ENCODE data around the gene CLDN5.
A peak's percentile ranks its signal among the peaks of the same experiment; 100 is the strongest.

Gene CLDN5

DNA sequence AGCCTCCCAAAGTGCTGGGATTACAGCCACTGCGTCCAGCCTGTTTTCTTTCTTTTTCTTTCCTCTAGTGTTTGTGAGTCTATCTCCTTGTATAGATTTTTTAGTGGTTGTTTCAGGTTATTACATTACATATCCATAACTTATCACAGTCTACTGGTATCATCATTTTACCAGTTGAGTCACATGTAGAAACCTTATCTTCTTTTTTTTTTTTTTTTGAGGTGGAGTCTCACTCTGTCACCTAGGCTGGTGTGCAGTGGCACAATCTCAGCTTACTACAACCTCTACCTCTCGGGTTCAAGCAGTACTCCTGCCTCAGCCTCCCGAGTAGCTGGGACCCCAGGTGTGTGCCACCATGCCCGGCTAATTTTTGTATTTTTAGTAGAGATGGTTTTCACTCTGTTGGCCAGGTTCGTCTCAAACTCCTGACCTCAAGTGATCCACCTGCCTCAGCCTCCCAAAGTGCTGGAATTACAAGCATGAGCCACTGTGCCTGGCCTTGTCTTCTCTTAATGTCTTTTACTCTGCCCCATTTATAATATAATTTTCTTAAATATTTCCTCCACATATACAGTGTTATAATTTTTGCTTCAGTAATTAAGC is 33.5 kb downstream of the CLDN5 start:
- DNase-seq (ENCODE audit: low read depth, low spot score) = no peak
- H3K4me3 ChIP-seq = no peak overlapping the region
- no peaks in the 10 kb centered on the region for H3K9me3 ChIP-seq (ENCODE audit: low read depth, low read length)
- H3K27ac ChIP-seq = no peak overlapping the region
- H3K36me3 ChIP-seq (ENCODE audit: insufficient read depth, low read length) = peaks cover 57% of the 10 kb centered on the region
- H3K9ac ChIP-seq (ENCODE audit: insufficient read length) = no peak overlapping the region
- TF ChIP-seq FOXP2 (optimal IDR thresholded peaks at IDR 0.05; ENCODE audit: control extremely low read depth, extremely low read length, insufficient read depth) (no peak), POLR2AphosphoS5 (IDR thresholded peaks at IDR 0.05; ENCODE audit: borderline replicate concordance, low read depth, low read length) (no peak), EZH2 (IDR thresholded peaks at IDR 0.05) (no peak)

DNA sequence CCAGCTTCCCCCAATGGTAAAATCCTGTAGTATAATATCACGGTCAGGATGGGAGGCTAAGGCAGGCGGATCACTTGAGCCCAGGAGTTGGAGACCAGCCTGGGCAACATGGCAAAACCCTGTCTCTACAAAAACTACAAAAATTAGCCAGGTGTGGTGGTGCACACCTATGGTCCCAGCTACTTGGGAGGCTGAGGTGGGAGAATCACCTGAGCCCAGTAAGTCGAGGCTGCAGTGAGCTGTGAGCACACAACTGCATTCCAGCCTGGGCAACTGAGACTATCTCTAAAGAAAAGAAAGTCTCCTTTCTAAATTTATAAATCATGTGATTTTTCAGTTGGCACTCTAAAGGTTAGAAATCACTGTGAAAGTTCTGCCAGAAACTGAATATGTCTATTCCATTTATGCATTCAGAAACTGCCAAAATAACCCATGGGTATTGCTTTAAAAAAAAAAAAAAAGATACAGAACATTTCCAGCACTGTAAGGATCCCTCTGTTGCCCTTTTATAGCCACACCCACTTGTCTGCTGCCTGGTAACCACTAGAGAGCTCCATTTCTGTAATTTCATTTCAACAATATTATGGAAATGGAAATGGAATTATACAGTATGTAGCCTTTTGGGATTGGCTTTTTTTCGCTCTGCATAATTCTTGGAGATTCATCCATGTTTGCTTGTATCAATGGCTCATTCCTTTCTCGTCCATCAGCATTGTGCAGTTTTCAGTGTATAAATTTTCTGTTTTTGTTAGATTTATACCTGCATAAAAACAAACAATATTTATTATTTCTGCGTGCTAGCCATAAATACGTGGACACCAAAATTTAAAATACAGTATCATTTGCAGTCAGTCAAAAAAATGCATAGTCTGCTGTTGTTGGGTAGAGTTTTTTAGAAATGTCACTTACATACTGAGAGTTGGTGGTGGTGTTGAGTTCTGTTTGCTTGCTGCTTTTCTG is 35.0 kb downstream of the CLDN5 start:
- no peak for DNase-seq (ENCODE audit: low read depth, low spot score)
- H3K9me3 ChIP-seq (ENCODE audit: low read depth, low read length) = no peaks in the 10 kb centered on the region
- no peak overlapping the region for H3K9ac ChIP-seq (ENCODE audit: insufficient read length)
- H3K4me3 ChIP-seq = no peak overlapping the region
- no peak for TF ChIP-seq POLR2AphosphoS5 (IDR thresholded peaks at IDR 0.05; ENCODE audit: borderline replicate concordance, low read depth, low read length)
- no peak for TF ChIP-seq FOXP2 (optimal IDR thresholded peaks at IDR 0.05; ENCODE audit: control extremely low read depth, extremely low read length, insufficient read depth)
- no peak overlapping the region for H3K27ac ChIP-seq
- peaks cover 59% of the 10 kb centered on the region for H3K36me3 ChIP-seq (ENCODE audit: insufficient read depth, low read length)

DNA sequence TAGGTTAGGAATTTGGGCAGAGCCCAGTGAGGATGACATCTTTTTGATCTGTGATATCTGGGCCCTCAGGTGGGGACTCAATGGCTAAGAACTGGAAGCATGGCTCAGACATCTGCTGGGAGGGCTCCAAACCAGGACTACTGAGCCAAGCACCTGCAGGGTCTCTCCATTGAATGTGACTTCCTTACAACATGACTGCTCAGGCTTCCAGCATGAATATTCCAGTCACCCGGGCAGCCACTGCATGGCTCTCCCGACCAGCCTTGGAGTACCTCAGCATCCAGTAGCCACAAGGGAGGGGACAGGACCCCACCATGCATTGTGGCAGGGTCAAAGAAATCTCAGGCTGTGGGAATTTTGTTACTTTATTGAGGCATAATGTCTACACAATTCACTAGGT is 35.9 kb downstream of the CLDN5 start:
- no peak overlapping the region for H3K9ac ChIP-seq (ENCODE audit: insufficient read length)
- peaks cover 62% of the 10 kb centered on the region for H3K36me3 ChIP-seq (ENCODE audit: insufficient read depth, low read length)
- DNase-seq (ENCODE audit: low read depth, low spot score) = no peak
- no peak overlapping the region for H3K4me3 ChIP-seq
- H3K27ac ChIP-seq = no peak overlapping the region
- no peaks in the 10 kb centered on the region for H3K9me3 ChIP-seq (ENCODE audit: low read depth, low read length)
- TF ChIP-seq FOXP2 (optimal IDR thresholded peaks at IDR 0.05; ENCODE audit: control extremely low read depth, extremely low read length, insufficient read depth) (no peak), POLR2AphosphoS5 (IDR thresholded peaks at IDR 0.05; ENCODE audit: borderline replicate concordance, low read depth, low read length) (no peak), EZH2 (IDR thresholded peaks at IDR 0.05) (no peak)

- Histone ChIP-seq H3K4me3 (no peak overlapping the region), H3K9me3 (ENCODE audit: low read depth, low read length) (no peaks in the 10 kb centered on the region), H3K36me3 (ENCODE audit: insufficient read depth, low read length) (peaks cover 52% of the 10 kb centered on the region), H3K27ac (no peak overlapping the region), H3K9ac (ENCODE audit: insufficient read length) (no peak overlapping the region)
- DNase-seq (ENCODE audit: low read depth, low spot score) = no peak
- TF ChIP-seq EZH2 (IDR thresholded peaks at IDR 0.05) (no peak), FOXP2 (optimal IDR thresholded peaks at IDR 0.05; ENCODE audit: control extremely low read depth, extremely low read length, insufficient read depth) (no peak), POLR2AphosphoS5 (IDR thresholded peaks at IDR 0.05; ENCODE audit: borderline replicate concordance, low read depth, low read length) (no peak)
Measured at GRCh38 chr22:19483481-19484244, 40.5 kb downstream of the CLDN5 start.

DNA sequence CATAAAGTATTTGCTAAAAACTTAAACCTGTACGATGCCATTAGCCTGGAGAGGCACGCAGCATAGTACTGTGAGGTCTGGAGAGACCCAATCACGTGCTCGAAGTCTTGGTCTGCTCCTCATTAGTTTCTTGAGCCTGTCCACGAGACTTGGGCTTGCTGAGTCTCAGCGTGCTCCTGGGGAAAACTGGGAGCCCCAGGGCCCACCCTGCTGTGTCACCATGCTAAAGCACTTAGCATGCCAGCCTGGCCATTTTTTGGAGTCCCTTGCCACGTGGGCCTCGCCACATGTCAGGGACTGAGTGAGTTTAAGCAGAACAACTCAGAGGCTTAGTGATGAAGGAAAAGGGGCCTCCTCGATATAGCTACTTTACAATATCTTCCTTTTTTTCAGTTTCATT is 41.9 kb downstream of the CLDN5 start:
- Histone ChIP-seq H3K9ac (ENCODE audit: insufficient read length) (no peak overlapping the region), H3K36me3 (ENCODE audit: insufficient read depth, low read length) (peaks cover 43% of the 10 kb centered on the region), H3K27ac (no peak overlapping the region), H3K4me3 (no peak overlapping the region), H3K9me3 (ENCODE audit: low read depth, low read length) (no peaks in the 10 kb centered on the region)
- no peak for DNase-seq (ENCODE audit: low read depth, low spot score)
- TF ChIP-seq FOXP2 (optimal IDR thresholded peaks at IDR 0.05; ENCODE audit: control extremely low read depth, extremely low read length, insufficient read depth) (no peak), POLR2AphosphoS5 (IDR thresholded peaks at IDR 0.05; ENCODE audit: borderline replicate concordance, low read depth, low read length) (no peak), EZH2 (IDR thresholded peaks at IDR 0.05) (no peak)

GRCh38 chr22:19480789-19481188 is 43.4 kb downstream of the CLDN5 start:
- no peak overlapping the region for H3K27ac ChIP-seq
- H3K9ac ChIP-seq (ENCODE audit: insufficient read length) = peak overlapping the region; percentile 85
- peaks cover 36% of the 10 kb centered on the region for H3K36me3 ChIP-seq (ENCODE audit: insufficient read depth, low read length)
- no peak for DNase-seq (ENCODE audit: low read depth, low spot score)
- H3K9me3 ChIP-seq (ENCODE audit: low read depth, low read length) = no peaks in the 10 kb centered on the region
- H3K4me3 ChIP-seq = peak overlapping the region; percentile 96
- TF ChIP-seq FOXP2 (optimal IDR thresholded peaks at IDR 0.05; ENCODE audit: control extremely low read depth, extremely low read length, insufficient read depth) (no peak), EZH2 (IDR thresholded peaks at IDR 0.05) (no peak), POLR2AphosphoS5 (IDR thresholded peaks at IDR 0.05; ENCODE audit: borderline replicate concordance, low read depth, low read length) (no peak)

DNA sequence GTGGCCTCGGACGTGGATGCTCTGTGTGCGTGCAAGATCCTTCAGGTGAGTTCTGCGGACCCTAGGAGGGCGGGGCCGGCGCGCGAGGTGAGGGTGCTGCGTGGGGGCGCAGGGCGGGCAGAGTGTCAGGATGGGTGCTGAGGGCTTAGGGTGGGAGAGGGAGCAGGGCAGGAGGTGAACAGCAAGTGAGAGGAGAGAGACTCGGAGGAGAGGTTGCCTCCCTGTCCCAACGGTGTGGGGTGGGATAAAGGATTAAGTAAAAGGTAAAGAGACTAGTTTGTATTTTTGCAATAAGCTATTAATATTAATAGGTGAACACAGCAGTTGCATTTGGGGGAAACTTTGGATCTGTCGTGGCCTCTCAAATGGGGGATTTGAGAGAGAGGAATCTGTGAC is 44.0 kb downstream of the CLDN5 start:
- TF ChIP-seq EZH2 (IDR thresholded peaks at IDR 0.05) = no peak
- no peak for TF ChIP-seq POLR2AphosphoS5 (IDR thresholded peaks at IDR 0.05; ENCODE audit: borderline replicate concordance, low read depth, low read length)
- TF ChIP-seq FOXP2 (optimal IDR thresholded peaks at IDR 0.05; ENCODE audit: control extremely low read depth, extremely low read length, insufficient read depth) = no peak
- peak overlapping the region; percentile 96 for H3K4me3 ChIP-seq
- peaks cover 36% of the 10 kb centered on the region for H3K36me3 ChIP-seq (ENCODE audit: insufficient read depth, low read length)
- H3K27ac ChIP-seq = no peak overlapping the region
- no peak for DNase-seq (ENCODE audit: low read depth, low spot score)
- H3K9me3 ChIP-seq (ENCODE audit: low read depth, low read length) = no peaks in the 10 kb centered on the region
- H3K9ac ChIP-seq (ENCODE audit: insufficient read length) = peak overlapping the region; percentile 85
